Adipocyte (in vitro differentiated cells): Measurements from ENCODE around the gene CNIH1.
"Not testable (repeated sequence)": the region's sequence is repeated elsewhere in the genome, so short reads cannot be mapped to it uniquely, and the experiment has no call there.

Experiments
- DNase-seq: peaks from one replicate; pipeline ENCODE4 v3.0.0-alpha.2; 2015; ENCODE audit warnings: low read depth
- H3K27me3 ChIP-seq: replicated peaks from 2 replicates; pipeline ENCODE4 v1.7.0; 2013; ENCODE audit warnings: mild to moderate bottlenecking, low read length, moderate library complexity; ENCODE audit not compliant: control insufficient read depth, insufficient read depth
- H3K36me3 ChIP-seq: 2 replicates; pipeline ENCODE4 v1.7.0; 2013; ENCODE audit warnings: low read length, mild to moderate bottlenecking, moderate library complexity; ENCODE audit not compliant: control insufficient read depth, insufficient read depth, severe bottlenecking
- H3K4me1 ChIP-seq: 2 replicates; pipeline ENCODE4 v1.7.0; 2013; ENCODE audit warnings: mild to moderate bottlenecking, low read length, moderate library complexity; ENCODE audit not compliant: control insufficient read depth, insufficient read depth
- H3K4me3 ChIP-seq: 2 replicates; pipeline ENCODE4 v1.7.0; 2013; ENCODE audit warnings: mild to moderate bottlenecking, low read length, moderate library complexity
- H3K9ac ChIP-seq: 2 replicates; pipeline ENCODE4 v1.7.0; 2013; ENCODE audit warnings: mild to moderate bottlenecking, low read length, moderate library complexity
- H3K9me3 ChIP-seq: 2 replicates; pipeline ENCODE4 v1.7.0; 2013; ENCODE audit warnings: mild to moderate bottlenecking, low read length, moderate library complexity; ENCODE audit not compliant: control insufficient read depth

The CNIH1 gene

DNA sequence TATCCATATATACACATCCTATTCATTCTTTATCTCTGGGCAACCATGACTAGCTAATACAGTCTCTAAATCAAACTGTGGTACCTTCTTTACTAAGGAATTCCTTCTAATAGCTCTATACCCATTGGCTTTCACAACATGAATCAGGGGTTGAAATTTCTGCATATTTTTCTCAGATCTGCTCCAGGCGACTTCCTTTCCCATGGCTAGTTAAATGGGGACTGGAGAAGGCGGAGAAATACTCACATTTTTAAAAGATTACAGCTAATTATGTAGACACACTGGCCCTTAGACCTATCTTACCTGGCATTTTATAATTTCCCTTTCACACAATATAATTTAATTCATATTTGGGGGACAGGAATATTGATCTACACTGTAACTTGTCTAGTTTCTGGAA is 45.5 kb downstream of the CNIH1 start:
- H3K4me1 ChIP-seq: peaks cover 4% of the 10 kb centered on the region
- peaks cover 10% of the 10 kb centered on the region for H3K27me3 ChIP-seq
- no peak overlapping the region for H3K4me3 ChIP-seq
- no peak for DNase-seq
- no peaks in the 10 kb centered on the region for H3K36me3 ChIP-seq
- no peaks in the 10 kb centered on the region for H3K9me3 ChIP-seq
- no peak overlapping the region for H3K9ac ChIP-seq

DNA sequence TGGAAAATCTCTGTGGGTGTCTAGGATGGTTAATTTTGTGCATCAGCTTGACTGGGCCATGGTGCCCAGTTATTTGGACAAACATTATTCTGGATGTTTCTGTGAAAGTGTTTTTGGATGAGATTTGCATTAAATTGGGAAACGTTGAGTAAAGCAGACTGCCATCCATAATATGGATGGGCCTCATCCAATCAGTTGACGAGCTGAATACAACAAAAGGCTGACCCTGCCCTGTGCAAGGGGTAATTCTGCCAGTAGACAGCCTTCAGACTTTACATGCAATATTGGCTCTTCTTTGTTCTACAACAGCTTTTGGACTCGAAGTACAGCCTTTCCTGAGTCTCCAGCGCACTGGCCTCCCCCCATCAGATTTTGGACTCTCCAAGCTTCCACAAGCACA is 45.9 kb downstream of the CNIH1 start:
- H3K9ac ChIP-seq: no peak overlapping the region
- H3K4me3 ChIP-seq: no peak overlapping the region
- no peaks in the 10 kb centered on the region for H3K9me3 ChIP-seq
- no peak for DNase-seq
- peaks cover 10% of the 10 kb centered on the region for H3K27me3 ChIP-seq
- H3K4me1 ChIP-seq: peaks cover 4% of the 10 kb centered on the region
- no peaks in the 10 kb centered on the region for H3K36me3 ChIP-seq

DNA sequence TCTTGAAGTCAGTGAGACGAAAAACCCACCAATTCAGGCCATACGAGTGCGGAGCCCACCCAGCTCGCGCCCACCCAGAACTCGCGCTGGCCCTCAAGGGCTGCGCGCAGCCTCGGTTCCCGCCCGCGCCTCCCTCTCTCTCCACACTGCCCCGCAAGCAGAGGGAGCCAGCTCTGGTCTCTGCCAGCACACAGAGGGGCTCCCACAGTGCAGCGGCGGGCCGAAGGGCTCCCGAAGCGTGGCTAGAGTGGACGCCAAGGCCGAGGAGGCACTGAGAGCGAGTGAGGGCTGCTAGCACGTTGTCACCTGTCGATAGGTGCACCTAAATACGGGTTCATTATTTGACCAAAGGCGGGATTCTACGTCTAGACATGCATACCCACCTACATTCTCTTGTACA is 46.6 kb downstream of the CNIH1 start:
- H3K9me3 ChIP-seq: no peaks in the 10 kb centered on the region
- no peaks in the 10 kb centered on the region for H3K36me3 ChIP-seq
- H3K4me3 ChIP-seq: no peak overlapping the region
- no peak overlapping the region for H3K9ac ChIP-seq
- H3K4me1 ChIP-seq: peaks cover 4% of the 10 kb centered on the region
- DNase-seq: no peak
- peaks cover 10% of the 10 kb centered on the region for H3K27me3 ChIP-seq

DNA sequence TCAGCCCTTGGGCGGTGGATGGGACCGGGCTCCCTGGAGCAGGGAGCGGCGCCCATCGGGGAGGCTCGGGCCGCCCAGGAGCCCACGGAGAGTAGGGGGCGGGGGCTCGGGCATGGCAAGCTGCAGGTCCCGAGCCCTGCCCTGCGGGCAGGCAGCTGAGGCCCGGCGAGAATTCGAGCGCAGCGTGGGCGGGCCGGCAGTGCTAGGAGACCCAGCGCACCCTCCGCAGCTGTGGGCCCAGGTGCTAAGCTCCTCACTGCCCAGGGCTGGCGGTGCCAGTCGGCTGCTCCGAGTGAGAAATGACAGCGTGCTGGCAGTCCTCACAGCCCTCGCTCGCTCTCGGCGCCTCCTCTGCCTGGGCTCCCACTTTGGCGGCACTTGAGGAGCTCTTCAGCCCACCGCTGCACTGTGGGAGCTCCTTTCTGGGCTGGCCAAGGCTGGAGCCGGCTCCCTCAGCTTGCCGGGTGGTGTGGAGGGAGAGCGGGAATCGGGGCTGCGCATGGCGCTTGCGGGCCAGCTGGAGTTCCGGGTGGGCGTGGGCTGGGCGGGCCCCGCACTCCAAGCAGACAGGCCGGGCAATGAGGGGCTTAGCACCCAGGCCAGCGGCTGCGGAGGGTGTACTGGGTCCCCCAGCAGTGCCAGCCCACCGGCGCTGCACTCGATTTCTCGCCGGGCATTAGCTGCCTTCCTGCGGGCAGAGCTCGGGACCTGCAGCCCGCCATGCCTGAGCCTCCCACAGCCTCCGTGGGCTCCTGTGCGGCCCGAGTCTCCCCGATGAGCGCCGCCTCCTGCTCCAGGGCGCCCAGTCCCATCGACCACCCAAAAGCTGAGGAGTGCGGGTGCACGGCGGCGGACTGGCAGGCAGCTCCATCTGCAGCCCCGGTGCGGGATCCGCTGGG is 47.9 kb downstream of the CNIH1 start:
- not testable (repeated sequence) for H3K4me3 ChIP-seq, H3K4me1 ChIP-seq, H3K9me3 ChIP-seq, DNase-seq, H3K36me3 ChIP-seq, H3K9ac ChIP-seq, H3K27me3 ChIP-seq

DNA sequence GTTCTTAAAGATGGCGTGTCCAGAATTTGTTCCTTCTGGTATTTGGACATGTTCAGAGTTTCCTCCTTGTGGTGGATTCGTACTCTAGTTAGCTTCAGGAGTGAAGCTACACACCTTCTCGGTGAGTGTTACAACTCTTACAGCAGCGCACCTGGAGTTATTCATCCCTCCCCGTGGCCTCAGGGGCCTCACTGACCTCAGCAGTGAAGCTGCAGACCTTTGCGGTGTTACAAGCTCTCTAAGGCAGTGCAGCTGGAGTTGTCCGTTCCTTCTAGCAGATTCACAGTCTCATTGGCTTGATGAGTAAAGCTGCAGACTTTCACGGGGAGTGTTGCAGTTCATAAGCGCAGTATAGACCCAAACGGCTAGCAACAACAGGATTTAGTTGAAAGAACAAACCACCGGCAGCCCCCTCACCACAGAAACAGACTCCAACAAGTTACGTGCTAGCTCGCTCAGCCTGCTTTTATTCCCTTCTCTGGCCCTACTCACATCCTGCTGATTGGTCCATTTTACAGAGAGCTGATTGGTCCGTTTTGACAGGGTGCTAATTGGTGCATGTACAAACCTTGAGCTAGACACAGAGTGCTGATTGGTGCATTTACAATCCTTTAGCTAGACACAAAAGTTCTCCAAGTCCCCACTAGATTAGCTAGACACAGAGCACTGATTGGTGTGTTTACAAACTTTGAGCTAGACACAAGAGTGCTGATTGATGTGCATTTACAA is 48.9 kb downstream of the CNIH1 start:
- peaks cover 2% of the 10 kb centered on the region for H3K4me1 ChIP-seq
- no peak for DNase-seq
- no peak overlapping the region for H3K4me3 ChIP-seq
- H3K9ac ChIP-seq: no peak overlapping the region
- H3K36me3 ChIP-seq: no peaks in the 10 kb centered on the region
- H3K9me3 ChIP-seq: no peaks in the 10 kb centered on the region
- peaks cover 10% of the 10 kb centered on the region for H3K27me3 ChIP-seq

DNA sequence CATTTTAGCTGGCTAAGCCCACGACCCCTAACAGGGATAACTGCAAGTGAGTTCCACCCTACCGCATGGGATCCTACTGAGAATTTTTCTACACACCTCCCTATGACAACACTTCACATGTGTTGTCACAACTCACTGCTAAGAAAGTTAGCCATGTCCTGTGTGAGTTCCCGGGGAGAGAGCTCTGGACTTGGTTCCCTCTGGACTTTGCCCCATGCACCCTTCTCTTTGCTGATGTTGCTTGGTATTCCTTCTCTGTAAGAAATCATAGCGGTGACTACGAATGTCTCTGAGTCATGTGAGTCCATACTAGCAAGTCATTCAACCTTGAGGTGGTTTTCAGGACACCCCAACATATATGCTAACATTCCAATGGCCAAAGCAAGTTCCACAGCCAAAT is 53.8 kb downstream of the CNIH1 start:
- Histone ChIP-seq H3K27me3 (peaks cover 12% of the 10 kb centered on the region), H3K4me1 (peaks cover 8% of the 10 kb centered on the region), H3K36me3 (no peaks in the 10 kb centered on the region), H3K9me3 (no peaks in the 10 kb centered on the region), H3K4me3 (no peak overlapping the region), H3K9ac (no peak overlapping the region)
- DNase-seq: no peak

DNA sequence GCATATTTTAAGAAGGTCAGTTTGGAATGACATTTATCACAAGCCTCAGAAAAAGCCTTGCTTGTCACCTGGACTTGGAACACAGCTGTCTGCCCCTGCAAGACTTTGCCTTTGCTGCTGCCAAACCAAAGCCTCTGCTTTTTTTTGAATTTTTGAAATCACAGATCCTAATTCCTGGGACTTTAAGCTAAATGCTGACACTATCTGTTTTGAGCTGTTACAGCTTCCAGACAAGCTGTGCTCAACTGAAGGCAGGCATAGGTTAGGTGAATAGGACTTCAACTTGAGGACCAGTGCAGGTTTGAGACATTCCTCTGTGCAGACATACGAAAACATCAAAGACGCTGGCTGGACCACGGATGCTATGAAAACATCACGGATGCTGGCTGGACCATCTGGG is 55.6 kb downstream of the CNIH1 start:
- Histone ChIP-seq H3K9me3 (no peaks in the 10 kb centered on the region), H3K9ac (no peak overlapping the region), H3K27me3 (peaks cover 6% of the 10 kb centered on the region), H3K4me3 (no peak overlapping the region), H3K4me1 (peaks cover 8% of the 10 kb centered on the region), H3K36me3 (no peaks in the 10 kb centered on the region)
- DNase-seq: no peak

DNA sequence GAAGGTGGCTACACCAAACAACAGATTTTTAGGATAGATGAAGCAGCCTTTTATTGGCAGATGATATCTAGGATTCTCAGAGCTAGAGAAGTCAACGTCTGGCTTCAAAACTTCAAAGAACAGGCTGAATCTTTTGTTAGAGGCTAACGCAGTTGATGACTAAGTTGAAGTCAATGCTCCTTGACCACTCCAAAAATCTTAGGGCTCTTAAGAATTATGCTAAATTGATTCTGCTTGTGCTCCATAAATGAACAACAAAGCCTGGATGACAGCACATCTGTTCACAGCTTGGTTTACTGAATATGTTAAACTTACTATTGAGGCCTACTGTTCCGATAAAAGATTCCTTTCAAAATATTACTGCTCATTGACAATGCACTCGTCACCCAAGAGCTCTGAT is 57.3 kb downstream of the CNIH1 start:
- Histone ChIP-seq H3K4me3 (no peak overlapping the region), H3K27me3 (peaks cover 6% of the 10 kb centered on the region), H3K9ac (no peak overlapping the region), H3K4me1 (peaks cover 8% of the 10 kb centered on the region), H3K36me3 (no peaks in the 10 kb centered on the region), H3K9me3 (no peaks in the 10 kb centered on the region)
- no peak for DNase-seq

DNA sequence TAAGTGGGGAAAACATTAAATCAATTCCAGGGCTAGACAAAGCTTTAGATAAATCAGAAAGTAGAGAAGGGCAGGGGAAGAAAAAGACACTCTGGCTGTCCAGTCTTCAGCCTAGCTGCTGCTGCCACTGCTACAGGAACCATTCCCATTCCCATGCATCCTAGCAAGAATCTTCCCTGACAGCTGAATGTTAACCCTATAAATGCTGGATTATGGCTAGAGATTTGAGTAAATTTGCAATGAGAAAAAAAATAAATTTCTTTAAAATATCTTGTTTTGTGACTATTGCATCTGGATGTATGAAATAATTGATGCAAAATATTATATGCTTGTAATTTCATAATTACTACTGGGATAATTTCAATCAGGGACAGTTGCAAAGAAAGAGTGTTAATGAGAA is 59.4 kb downstream of the CNIH1 start:
- no peak for DNase-seq
- Histone ChIP-seq H3K36me3 (no peaks in the 10 kb centered on the region), H3K9ac (no peak overlapping the region), H3K4me1 (peaks cover 8% of the 10 kb centered on the region), H3K27me3 (peaks cover 14% of the 10 kb centered on the region), H3K9me3 (no peaks in the 10 kb centered on the region), H3K4me3 (no peak overlapping the region)

DNA sequence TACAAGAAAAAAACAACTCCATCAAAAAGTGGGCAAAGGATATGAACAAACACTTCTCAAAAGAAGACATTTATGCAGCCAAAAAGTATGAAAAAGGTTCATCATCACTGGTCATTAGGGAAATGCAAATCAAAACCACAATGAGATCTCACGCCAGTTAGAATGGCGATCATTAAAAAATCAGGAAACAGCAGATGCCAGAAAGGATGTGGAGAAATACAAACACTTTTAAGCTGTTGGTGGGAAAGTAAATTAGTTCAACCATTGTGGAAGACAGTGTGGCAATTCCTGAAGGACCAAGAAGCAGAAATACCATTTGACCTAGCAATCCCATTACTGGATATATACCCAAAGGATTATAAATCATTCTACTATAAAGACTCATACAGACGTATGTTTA is 60.6 kb downstream of the CNIH1 start:
- H3K4me3 ChIP-seq, H3K4me1 ChIP-seq, H3K36me3 ChIP-seq, DNase-seq, H3K27me3 ChIP-seq, H3K9me3 ChIP-seq, H3K9ac ChIP-seq: not testable (repeated sequence)

DNA sequence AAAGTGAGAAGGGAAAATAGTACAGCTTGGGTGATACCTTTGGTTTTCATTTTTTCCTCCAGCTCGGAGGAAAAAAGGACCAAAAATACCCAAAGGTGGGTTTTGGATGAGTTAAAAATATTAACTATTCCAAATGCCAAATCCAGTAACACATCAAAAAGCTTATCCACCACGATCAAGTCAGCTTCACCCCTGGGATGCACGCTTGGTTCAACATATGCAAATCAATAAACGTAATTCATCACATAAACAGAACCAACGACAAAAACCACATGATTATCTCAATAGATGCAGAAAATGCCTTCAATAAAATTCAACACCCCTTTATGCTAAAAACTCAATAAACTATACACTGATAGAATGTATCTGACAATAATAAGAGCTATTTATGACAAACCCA is 62.3 kb downstream of the CNIH1 start:
- not testable (repeated sequence) for H3K9me3 ChIP-seq, H3K27me3 ChIP-seq, H3K36me3 ChIP-seq, H3K9ac ChIP-seq, DNase-seq, H3K4me1 ChIP-seq, H3K4me3 ChIP-seq
